CD14-positive monocyte (primary cell): Measurements from ENCODE around the gene GPRC5B. TPM values are rescaled to one million over a fixed set of nuclear protein-coding genes. Genes with fewer than 3 reads are reported as not detected.

Experiments
- DNase-seq, 3 donors: peaks; one replicate each; pipeline ENCODE4 v3.0.0-alpha.2; 2011 to 2022
- H2AFZ ChIP-seq: 2 replicates; pipeline ENCODE4 v1.6.0; 2012; ENCODE audit warnings: mild to moderate bottlenecking, low read depth, low read length, inconsistent platforms; ENCODE audit not compliant: insufficient read depth, poor library complexity, severe bottlenecking
- H3K27ac ChIP-seq, 2 donors: 1 replicate in 1 of 2; 2 replicates in 1 of 2; pipeline ENCODE4 v1.5.1; 2012 to 2013; ENCODE audit warnings: low read length in 2 of 2, control low read depth in 1 of 2, inconsistent platforms in 1 of 2, low read depth in 1 of 2, mild to moderate bottlenecking in 1 of 2
- H3K27me3 ChIP-seq, 2 donors: one replicate each; pipeline versions ENCODE4 v1.6.0 to v1.6.1; 2011 to 2013; ENCODE audit warnings: low read length in 2 of 2; ENCODE audit not compliant: control insufficient read depth in 2 of 2, insufficient read depth in 2 of 2
- H3K36me3 ChIP-seq, 2 donors: replicated peaks in 1 of 2; 1 replicate in 1 of 2; 2 replicates in 1 of 2; pipeline versions ENCODE4 v1.5.1 to v1.6.1; 2012 to 2013; ENCODE audit warnings: low read length in 2 of 2, control low read depth in 1 of 2, inconsistent platforms in 1 of 2, mild to moderate bottlenecking in 1 of 2; ENCODE audit not compliant: insufficient read depth in 2 of 2, control insufficient read depth in 1 of 2
- H3K4me1 ChIP-seq, 2 donors: 1 replicate in 1 of 2; 2 replicates in 1 of 2; pipeline versions ENCODE4 v1.5.1 to v1.6.1; 2012 to 2013; ENCODE audit warnings: low read length in 2 of 2, control low read depth in 1 of 2, inconsistent platforms in 1 of 2, mild to moderate bottlenecking in 1 of 2, moderate library complexity in 1 of 2; ENCODE audit not compliant: insufficient read depth in 2 of 2, control insufficient read depth in 1 of 2
- H3K4me2 ChIP-seq: replicated peaks from 2 replicates; pipeline ENCODE3; 2012; ENCODE audit warnings: low read length, moderate library complexity, mild to moderate bottlenecking; ENCODE audit not compliant: poor library complexity, severe bottlenecking; ENCODE audit errors: extremely low read depth
- H3K4me3 ChIP-seq, 3 experiments: fragments of 200-600 bp in 1 of 3; sonication (generic) in 1 of 3; replicated peaks in 1 of 3; 1 replicate in 2 of 3; 2 replicates in 1 of 3; pipeline ENCODE4 v1.5.1; 2011 to 2013; ENCODE audit warnings: low read length in 3 of 3, mild to moderate bottlenecking in 3 of 3, control low read depth in 2 of 3, low read depth in 2 of 3, inconsistent platforms in 1 of 3, moderate library complexity in 1 of 3
- H3K79me2 ChIP-seq: 2 replicates; pipeline ENCODE4 v1.6.0; 2012; ENCODE audit warnings: mild to moderate bottlenecking, control low read depth, inconsistent platforms, low read length, moderate library complexity; ENCODE audit not compliant: insufficient read depth
- H3K9ac ChIP-seq: 2 replicates; pipeline ENCODE4 v1.6.0; 2017; ENCODE audit warnings: low read length, mild to moderate bottlenecking; ENCODE audit not compliant: insufficient read depth, poor library complexity, severe bottlenecking
- H3K9me3 ChIP-seq, 2 donors: replicated peaks in 1 of 2; 1 replicate in 1 of 2; 2 replicates in 1 of 2; pipeline versions ENCODE4 v1.5.1 to v1.6.1; 2012 to 2013; ENCODE audit warnings: low read length in 2 of 2, control low read depth in 1 of 2; ENCODE audit not compliant: control insufficient read depth in 1 of 2, insufficient read depth in 1 of 2
- H4K20me1 ChIP-seq: 2 replicates; pipeline ENCODE4 v1.6.0; 2012; ENCODE audit warnings: mild to moderate bottlenecking, low read length, control low read depth, moderate library complexity; ENCODE audit not compliant: insufficient read depth
- H3K27ac Mint-ChIP-seq, 7 donors: one replicate each; pipeline ENCODE4 v1.8.0; 2020; ENCODE audit warnings: mild to moderate bottlenecking in 7 of 7, mixed read lengths in 7 of 7, moderate library complexity in 6 of 7, inconsistent platforms in 2 of 7
- H3K27me3 Mint-ChIP-seq, 3 donors: one replicate each; pipeline ENCODE4 v1.8.0; 2021 to 2022; ENCODE audit warnings: low read depth in 3 of 3, mild to moderate bottlenecking in 3 of 3, mixed read lengths in 3 of 3, moderate library complexity in 3 of 3, inconsistent platforms in 1 of 3
- H3K36me3 Mint-ChIP-seq, 2 donors: one replicate each; pipeline ENCODE4 v1.8.0; 2020; ENCODE audit warnings: mixed read lengths in 2 of 2, inconsistent platforms in 1 of 2, mild to moderate bottlenecking in 1 of 2
- H3K4me1 Mint-ChIP-seq: one replicate; pipeline ENCODE4 v1.8.0; 2020; ENCODE audit warnings: mild to moderate bottlenecking, mixed read lengths
- H3K4me3 Mint-ChIP-seq, 2 donors: one replicate each; pipeline ENCODE4 v1.8.0; 2020; ENCODE audit warnings: mild to moderate bottlenecking in 2 of 2, mixed read lengths in 2 of 2, moderate library complexity in 1 of 2
- H3K9me3 Mint-ChIP-seq, 7 donors: one replicate each; pipeline ENCODE4 v1.8.0; 2020 to 2022; ENCODE audit warnings: mixed read lengths in 7 of 7, mild to moderate bottlenecking in 6 of 7, moderate library complexity in 6 of 7, inconsistent platforms in 2 of 7
- WGBS: methylation state at CpG from one replicate; pipeline ENCODE4 v1.1.5; 2013; ENCODE audit warnings: missing lambda C conversion rate; ENCODE audit not compliant: insufficient coverage; 5-methylcytosine and 5-hydroxymethylcytosine counted together
- intact Hi-C, 2 donors: fragments of 100-400 bp; cut with micrococcal nuclease; formaldehyde crosslinking; loops; one replicate each; pipeline versions ENCODE4 v1.15.0 to v1.15.1; 2023
- polyA plus RNA-seq, 3 donors: library from polyadenylated mRNA; depleted of rRNA in 1 of 3; unstranded in 2 of 3; stranded (reverse) in 1 of 3; fragments of 300-500 nt in 2 of 3; fragments of >200 nt in 1 of 3; fragmentation: Illumina TruSeq in 2 of 3; gene quantifications; 1 replicate in 2 of 3; 2 replicates in 1 of 3; pipeline ENCODE4 v1.2.3, GENCODE V29; 2012 to 2021
- TF ChIP-seq, protein P1 (sequence below): fragments of 200-600 bp; IDR thresholded peaks from one replicate; pipeline ENCODE4 v1.8.0; 2022; ENCODE audit warnings: antibody characterized with exemption, mild to moderate bottlenecking

GPRC5B gene
- polyA plus RNA-seq, 3 donors: 0.06 to 0.24 TPM; not detected in 1

DNA sequence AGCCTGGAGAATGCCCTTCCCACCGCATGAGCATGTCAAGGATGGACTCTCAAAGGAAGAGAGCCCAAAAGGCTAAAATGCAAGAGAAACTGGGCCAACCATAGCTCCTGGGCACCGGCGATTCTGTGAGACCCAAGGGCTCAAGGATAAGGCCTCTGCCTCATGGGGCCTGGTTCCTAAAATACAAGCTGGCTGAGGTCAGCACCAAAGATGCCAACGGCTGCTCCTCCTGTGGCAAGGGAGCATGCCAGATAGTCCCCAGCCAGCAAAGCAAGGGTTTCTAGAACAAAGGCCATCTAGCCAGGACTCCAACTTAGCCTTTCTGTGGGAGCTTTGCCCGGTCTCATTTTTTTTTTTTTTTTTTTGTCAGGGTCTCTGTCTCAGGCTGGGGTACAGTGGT, 20.1 kb downstream of the GPRC5B start:
- TF ChIP-seq, protein P1, sequence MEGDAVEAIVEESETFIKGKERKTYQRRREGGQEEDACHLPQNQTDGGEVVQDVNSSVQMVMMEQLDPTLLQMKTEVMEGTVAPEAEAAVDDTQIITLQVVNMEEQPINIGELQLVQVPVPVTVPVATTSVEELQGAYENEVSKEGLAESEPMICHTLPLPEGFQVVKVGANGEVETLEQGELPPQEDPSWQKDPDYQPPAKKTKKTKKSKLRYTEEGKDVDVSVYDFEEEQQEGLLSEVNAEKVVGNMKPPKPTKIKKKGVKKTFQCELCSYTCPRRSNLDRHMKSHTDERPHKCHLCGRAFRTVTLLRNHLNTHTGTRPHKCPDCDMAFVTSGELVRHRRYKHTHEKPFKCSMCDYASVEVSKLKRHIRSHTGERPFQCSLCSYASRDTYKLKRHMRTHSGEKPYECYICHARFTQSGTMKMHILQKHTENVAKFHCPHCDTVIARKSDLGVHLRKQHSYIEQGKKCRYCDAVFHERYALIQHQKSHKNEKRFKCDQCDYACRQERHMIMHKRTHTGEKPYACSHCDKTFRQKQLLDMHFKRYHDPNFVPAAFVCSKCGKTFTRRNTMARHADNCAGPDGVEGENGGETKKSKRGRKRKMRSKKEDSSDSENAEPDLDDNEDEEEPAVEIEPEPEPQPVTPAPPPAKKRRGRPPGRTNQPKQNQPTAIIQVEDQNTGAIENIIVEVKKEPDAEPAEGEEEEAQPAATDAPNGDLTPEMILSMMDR: no peak
- no peaks in the 10 kb centered on the region for H3K36me3 Mint-ChIP-seq
- Histone ChIP-seq H2AFZ (no peak overlapping the region), H3K27ac (no peak overlapping the region), H3K4me2 (no peak overlapping the region), H3K9ac (no peak overlapping the region), H3K4me1 (no peaks in the 10 kb centered on the region), H4K20me1 (no peaks in the 10 kb centered on the region), H3K79me2 (no peaks in the 10 kb centered on the region), H3K9me3 (no peaks in the 10 kb centered on the region), H3K27me3 (no peaks in the 10 kb centered on the region), H3K4me3 (no peak overlapping the region), H3K36me3 (no peaks in the 10 kb centered on the region)
- WGBS: 93% methylated on average over 5 of the region's 5 CpGs
- DNase-seq: no peak
- H3K27ac Mint-ChIP-seq: no peak overlapping the region
- H3K4me1 Mint-ChIP-seq: no peaks in the 10 kb centered on the region
- intact Hi-C loops: no loop called here
- H3K4me3 Mint-ChIP-seq: no peak overlapping the region
- no peaks in the 10 kb centered on the region for H3K9me3 Mint-ChIP-seq
- peaks cover 1 to 5% (median 4%) of the 10 kb centered on the region in 3 donors for H3K27me3 Mint-ChIP-seq

DNA sequence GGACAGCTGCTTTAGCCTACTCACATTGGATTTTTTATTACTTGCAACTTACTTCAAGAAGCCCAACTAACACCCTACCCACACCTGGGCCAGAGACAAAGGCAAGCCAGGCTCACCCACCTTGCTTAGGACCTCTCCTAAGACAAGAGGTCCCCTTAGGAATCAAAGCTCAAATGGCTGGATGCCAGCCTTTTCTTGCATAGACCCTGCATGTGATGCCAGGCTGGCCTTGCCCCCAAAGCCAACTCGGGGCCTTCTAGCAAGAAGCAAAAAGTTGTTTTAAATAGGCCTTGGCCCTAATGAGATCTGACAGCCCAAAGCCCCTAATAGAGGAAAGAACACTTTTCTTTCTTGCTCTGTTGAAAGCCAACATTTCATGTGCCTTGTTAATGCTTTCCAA, 20.7 kb downstream of the GPRC5B start:
- Histone ChIP-seq H3K27me3 (no peaks in the 10 kb centered on the region), H3K27ac (no peak overlapping the region), H2AFZ (no peak overlapping the region), H3K36me3 (no peaks in the 10 kb centered on the region), H3K4me2 (no peak overlapping the region), H4K20me1 (no peaks in the 10 kb centered on the region), H3K9me3 (no peaks in the 10 kb centered on the region), H3K4me3 (no peak overlapping the region), H3K9ac (no peak overlapping the region), H3K4me1 (no peaks in the 10 kb centered on the region), H3K79me2 (no peaks in the 10 kb centered on the region)
- Mint-ChIP-seq H3K9me3 (no peaks in the 10 kb centered on the region), H3K27me3 (peaks cover 1 to 5% (median 4%) of the 10 kb centered on the region in 3 donors), H3K36me3 (no peaks in the 10 kb centered on the region), H3K4me1 (no peaks in the 10 kb centered on the region), H3K4me3 (no peak overlapping the region), H3K27ac (no peak overlapping the region)
- 75% methylated on average over 1 of the region's 1 CpG for WGBS
- TF ChIP-seq, protein P1: no peak
- intact Hi-C loops: no loop called here
- no peak for DNase-seq
